Heart right ventricle (tissue), 16 donors: ENCODE results near the gene DTNB. TPM values are rescaled to one million over a fixed set of nuclear protein-coding genes. Genes with fewer than 3 reads are reported as not detected.

Experiments
- ATAC-seq, 8 donors: fragments of 200-7000 bp; cut with Tn5 transposase; one replicate each; pipeline ENCODE4 v1.9.1; 2020; ENCODE audit warnings: mild to moderate bottlenecking in 8 of 8, moderate library complexity in 8 of 8, moderate number of reproducible peaks in 1 of 8
- DNase-seq, 2 donors: peaks; one replicate each; pipeline ENCODE4 v3.0.0-alpha.2; 2020
- H3K27ac ChIP-seq, 10 donors: fragments of 200-600 bp; sonication (generic) in 2 of 10; one replicate each; pipeline versions ENCODE4 v1.5.0 to v1.8.0; 2020 to 2022; ENCODE audit warnings: mild to moderate bottlenecking in 3 of 10
- H3K27me3 ChIP-seq, 7 donors: fragments of 200-600 bp; one replicate each; pipeline ENCODE4 v1.8.0; 2021 to 2022; ENCODE audit warnings: mild to moderate bottlenecking in 2 of 7
- H3K36me3 ChIP-seq, 9 donors: fragments of 200-600 bp; sonication (generic) in 1 of 9; one replicate each; pipeline versions ENCODE4 v1.5.0 to v1.8.0; 2020 to 2022; ENCODE audit warnings: mild to moderate bottlenecking in 2 of 9
- H3K4me1 ChIP-seq, 9 donors: fragments of 200-600 bp; sonication (generic) in 1 of 9; one replicate each; pipeline versions ENCODE4 v1.5.0 to v1.8.0; 2020 to 2022; ENCODE audit warnings: mild to moderate bottlenecking in 4 of 9
- H3K4me3 ChIP-seq, 10 donors: fragments of 200-600 bp; sonication (generic) in 2 of 10; one replicate each; pipeline versions ENCODE4 v1.5.0 to v1.8.0; 2020 to 2022; ENCODE audit warnings: mild to moderate bottlenecking in 7 of 10, moderate library complexity in 2 of 10
- H3K9me3 ChIP-seq, 11 donors: fragments of 200-600 bp in 10 of 11; sonication (generic) in 2 of 11; one replicate each; pipeline versions ENCODE4 v1.5.0 to v1.8.0; 2013 to 2022; ENCODE audit warnings: mild to moderate bottlenecking in 2 of 11, control low read depth in 1 of 11, moderate library complexity in 1 of 11
- CTCF ChIP-seq, 9 donors: fragments of 200-600 bp; sonication (generic) in 2 of 9; IDR thresholded peaks; one replicate each; pipeline versions ENCODE4 v1.5.0 to v1.8.0; 2021 to 2022; ENCODE audit warnings: antibody characterized with exemption in 9 of 9, mild to moderate bottlenecking in 5 of 9, moderate library complexity in 1 of 9
- WGBS, 2 donors: extraction: QIAGEN DNeasy Blood & Tissue Kit; methylation state at CpG; one replicate each; pipeline ENCODE4 v1.1.7; 2013; ENCODE audit warnings: inconsistent platforms in 1 of 2; 5-methylcytosine and 5-hydroxymethylcytosine counted together
- intact Hi-C, 10 donors: fragments of 100-400 bp; cut with DNase I; formaldehyde crosslinking; loops; one replicate each; pipeline versions ENCODE4 v1.11.1 to v1.14.2; 2022
- polyA plus RNA-seq, 2 donors: library from polyadenylated mRNA; stranded (reverse); fragments of 200-250 nt; gene quantifications; one replicate each; pipeline ENCODE4 v1.2.3, GENCODE V29; 2013
- total RNA-seq, 10 donors: library from RNA; stranded (reverse); fragmentation: NEBNext Ultra II Directional in 3 of 10; extraction: Animal tissue kit (Norgen Biotek cat#: 25700) in 3 of 10; gene quantifications; one replicate each; pipeline versions ENCODE4 v1.2.1 to v1.2.4, GENCODE V29; 2021 to 2023
- donor health status: Arrhythmogenic right ventricular cardiomyopathy.
- donor health status: ischemic (EF 13 %, LVEDD 7.1; RV severe dilation, severe dysfunction).
- donor health status: healthy with polysubstance abuse.
- donor health status: DM: no; HTN: yes; CAD: no.
- donor health status: DM: no; HTN: no; CAD: no.
- donor health status: ischemic (EF 25% LVEDD 6.9; RV normal size, moderate dysfunction).
- donor health status: ischemic (EF 25% LVEDD 5.7; RV mildly dilated, moderate dysfunction).
- donor health status: healthy.
- donor health status: DM: yes; HTN: yes; CAD: no.
- donor health status: Ischemic cardiomyopathy.
- donor health status: ischemic (EF 35%, LVEDD 5.7; RV mildly dilated, moderate dysfunction).
- donor health status: nonischemic (EF 11% LVEDD 7.7; RV severe dilation, severe dysfunction).
- donor health status: DM: yes; HTN: yes; CAD: no.
- donor health status: PGD.
- donor health status: ischemic (EF 29% LVEDD 5.4; RV normal size, mild dysfunction).
- donor health status: nonischemic (EF 23%, LVEDD 6.1; RV moderate dilation, normal function).

The DTNB gene
- total and polyA plus RNA-seq, 12 donors, result 2.8 to 11.3 (median 7.8) TPM

GRCh38 chr2:25517701-25518100, 155.7 kb downstream of the DTNB start:
- Histone ChIP-seq H3K4me3 (no peak overlapping the region), H3K36me3 (no peaks in the 10 kb centered on the region), H3K4me1 (peaks cover 0 to 19% (median 4%) of the 10 kb centered on the region in 9 donors), H3K9me3 (no peaks in the 10 kb centered on the region), H3K27ac (no peak overlapping the region), H3K27me3 (no peaks in the 10 kb centered on the region)
- no peak for DNase-seq
- intact Hi-C loops, result loop anchor here in 3 of 10 donors (10.0 kb wide), 2 partner anchors 133 to 143 kb away; no protein-coding TSS in a partner anchor
- 56 to 62% methylated on average over 4 of the region's 4 CpGs for WGBS, 2 donors
- TF ChIP-seq CTCF (IDR thresholded peaks at IDR 0.05), result no peak
- no peak for ATAC-seq

- Histone ChIP-seq H3K4me3 (no peak overlapping the region), H3K36me3 (no peaks in the 10 kb centered on the region), H3K27ac (no peak overlapping the region), H3K9me3 (no peaks in the 10 kb centered on the region), H3K27me3 (no peaks in the 10 kb centered on the region), H3K4me1 (peaks cover 0 to 10% (median 0%) of the 10 kb centered on the region in 9 donors)
- DNase-seq (no peak), ATAC-seq (no peak)
- no peak for TF ChIP-seq CTCF (IDR thresholded peaks at IDR 0.05)
- WGBS, 2 donors, result 75 to 78% methylated on average over 3 of the region's 3 CpGs
- intact Hi-C loops, result loop anchor here in 3 of 10 donors (10.0 kb wide), 2 partner anchors 129 to 139 kb away; no protein-coding TSS in a partner anchor
These were observed 159.2 kb downstream of the DTNB start for GRCh38 chr2:25514043-25514637.

- DNase-seq, result no peak
- Histone ChIP-seq H3K27ac (no peak overlapping the region), H3K36me3 (no peaks in the 10 kb centered on the region), H3K4me1 (peaks cover 0 to 10% (median 0%) of the 10 kb centered on the region in 9 donors), H3K27me3 (no peaks in the 10 kb centered on the region), H3K4me3 (no peak overlapping the region), H3K9me3 (no peaks in the 10 kb centered on the region)
- TF ChIP-seq CTCF (IDR thresholded peaks at IDR 0.05), result no peak
- WGBS, 2 donors, result 81 to 90% methylated on average over 3 of the region's 3 CpGs
- intact Hi-C loops, result loop anchor here in 3 of 10 donors (10.0 kb wide), 2 partner anchors 128 to 138 kb away; no protein-coding TSS in a partner anchor
- ATAC-seq, result no peak
These were observed 160.7 kb downstream of the DTNB start for GRCh38 chr2:25512707-25513106.

GRCh38 chr2:25506226-25506625, 167.2 kb downstream of the DTNB start:
- no peaks in the 10 kb centered on the region for H3K9me3 ChIP-seq
- intact Hi-C loops, result no loop called here
- H3K27me3 ChIP-seq, result no peaks in the 10 kb centered on the region
- DNase-seq, result no peak
- no peak overlapping the region for H3K4me3 ChIP-seq
- ATAC-seq, result no peak
- H3K27ac ChIP-seq, result no peak overlapping the region
- no peaks in the 10 kb centered on the region for H3K4me1 ChIP-seq
- no peak for TF ChIP-seq CTCF (IDR thresholded peaks at IDR 0.05)
- H3K36me3 ChIP-seq, result no peaks in the 10 kb centered on the region
- WGBS, 2 donors, result 93 to 96% methylated on average over 3 of the region's 3 CpGs
